GM19468 (cell line): ENCODE measurements around the gene UNC5CL.
"Not testable (repeated sequence)": the region's sequence is repeated elsewhere in the genome, so short reads cannot be mapped to it uniquely, and the experiment has no call there.

Source experiments
- ATAC-seq: cut with Tn5 transposase; IDR thresholded peaks from one replicate; pipeline ENCODE4 v1.9.1; 2021; ENCODE audit warnings: mild to moderate bottlenecking, moderate library complexity, moderate number of reproducible peaks; ENCODE audit not compliant: unreplicated experiment; ENCODE audit errors: extremely low read depth

The UNC5CL gene

GRCh38 chr6:41011673-41012072 is 27.3 kb downstream of the UNC5CL start:
- ATAC-seq, result no peak

- no peak for ATAC-seq
Observed at GRCh38 chr6:41009669-41010068, 29.4 kb downstream of the UNC5CL start.

- no peak for ATAC-seq
Observed at GRCh38 chr6:41008011-41008410, 31.0 kb downstream of the UNC5CL start.

GRCh38 chr6:41006980-41007379 is 32.0 kb downstream of the UNC5CL start:
- not testable (repeated sequence) for ATAC-seq

- not testable (repeated sequence) for ATAC-seq
Observed at GRCh38 chr6:41006217-41006616, 32.8 kb downstream of the UNC5CL start.

GRCh38 chr6:41002168-41002567 is 36.9 kb downstream of the UNC5CL start:
- ATAC-seq, result no peak

GRCh38 chr6:41000248-41000647 is 38.8 kb downstream of the UNC5CL start:
- ATAC-seq, result no peak

GRCh38 chr6:40999569-40999968 is 39.5 kb downstream of the UNC5CL start:
- ATAC-seq, result no peak

- no peak for ATAC-seq
Observed at GRCh38 chr6:40998661-40999060, 40.4 kb downstream of the UNC5CL start.

- ATAC-seq, result no peak
Observed at GRCh38 chr6:40997234-40997957, 41.6 kb downstream of the UNC5CL start.

GRCh38 chr6:40996591-40997233 is 42.3 kb downstream of the UNC5CL start:
- ATAC-seq, result no peak

- ATAC-seq, result no peak
Observed at GRCh38 chr6:40992746-40993145, 46.3 kb downstream of the UNC5CL start.

GRCh38 chr6:40990301-40990700 is 48.7 kb downstream of the UNC5CL start:
- ATAC-seq, result no peak

- ATAC-seq, result no peak
Observed at GRCh38 chr6:40989204-40990169, 49.5 kb downstream of the UNC5CL start.

- ATAC-seq, result no peak
Observed at GRCh38 chr6:40988634-40989033, 50.4 kb downstream of the UNC5CL start.

- no peak for ATAC-seq
Observed at GRCh38 chr6:40986921-40987819, 51.9 kb downstream of the UNC5CL start.

- ATAC-seq, result no peak
Observed at GRCh38 chr6:40986364-40986763, 52.7 kb downstream of the UNC5CL start.

GRCh38 chr6:40983752-40984151 is 55.3 kb downstream of the UNC5CL start:
- no peak for ATAC-seq

GRCh38 chr6:40982917-40983316 is 56.1 kb downstream of the UNC5CL start:
- no peak for ATAC-seq
